AG10803 (cell line): ENCODE results near the gene FMO2.
"Not testable (repeated sequence)": the region's sequence is repeated elsewhere in the genome, so short reads cannot be mapped to it uniquely, and the experiment has no call there.

Experiments used
- DNase-seq: peaks from one replicate; pipeline ENCODE4 v3.0.0; 2010; ENCODE audit warnings: low read depth
- H3K4me3 ChIP-seq: 2 replicates; pipeline ENCODE4 v1.5.1; 2011; ENCODE audit warnings: mild to moderate bottlenecking, low read length, control low read depth
- TF ChIP-seq, protein P1 (sequence below): conservative IDR thresholded peaks from 2 replicates; pipeline ENCODE4 v1.5.1; 2011; ENCODE audit warnings: mild to moderate bottlenecking, low read length, control low read depth, inconsistent platforms

Gene FMO2

GRCh38 chr1:171233183-171233582, 48.1 kb downstream of the FMO2 start:
- no peak for DNase-seq
- TF ChIP-seq, protein P1, sequence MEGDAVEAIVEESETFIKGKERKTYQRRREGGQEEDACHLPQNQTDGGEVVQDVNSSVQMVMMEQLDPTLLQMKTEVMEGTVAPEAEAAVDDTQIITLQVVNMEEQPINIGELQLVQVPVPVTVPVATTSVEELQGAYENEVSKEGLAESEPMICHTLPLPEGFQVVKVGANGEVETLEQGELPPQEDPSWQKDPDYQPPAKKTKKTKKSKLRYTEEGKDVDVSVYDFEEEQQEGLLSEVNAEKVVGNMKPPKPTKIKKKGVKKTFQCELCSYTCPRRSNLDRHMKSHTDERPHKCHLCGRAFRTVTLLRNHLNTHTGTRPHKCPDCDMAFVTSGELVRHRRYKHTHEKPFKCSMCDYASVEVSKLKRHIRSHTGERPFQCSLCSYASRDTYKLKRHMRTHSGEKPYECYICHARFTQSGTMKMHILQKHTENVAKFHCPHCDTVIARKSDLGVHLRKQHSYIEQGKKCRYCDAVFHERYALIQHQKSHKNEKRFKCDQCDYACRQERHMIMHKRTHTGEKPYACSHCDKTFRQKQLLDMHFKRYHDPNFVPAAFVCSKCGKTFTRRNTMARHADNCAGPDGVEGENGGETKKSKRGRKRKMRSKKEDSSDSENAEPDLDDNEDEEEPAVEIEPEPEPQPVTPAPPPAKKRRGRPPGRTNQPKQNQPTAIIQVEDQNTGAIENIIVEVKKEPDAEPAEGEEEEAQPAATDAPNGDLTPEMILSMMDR = no peak
- no peak overlapping the region for H3K4me3 ChIP-seq

DNA sequence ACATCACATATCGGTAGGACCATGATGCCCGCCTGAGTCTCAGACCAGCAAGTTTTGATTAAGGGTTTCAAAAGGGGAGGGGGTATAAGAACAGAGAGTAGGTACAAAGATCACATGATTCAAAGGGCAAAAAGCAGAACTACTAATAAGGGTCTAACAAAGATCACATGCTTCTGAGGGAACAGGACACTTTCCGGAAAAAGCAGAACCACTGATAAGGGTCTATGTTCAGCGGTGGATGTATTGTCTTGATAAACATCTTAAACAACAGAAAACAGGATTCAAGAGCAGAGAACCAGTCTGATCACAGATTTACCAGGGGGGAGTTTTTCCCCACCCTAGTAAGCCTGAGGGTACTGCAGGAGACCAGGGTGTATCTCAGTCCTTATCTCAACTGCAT, 51.1 kb downstream of the FMO2 start:
- H3K4me3 ChIP-seq, DNase-seq: not testable (repeated sequence)

DNA sequence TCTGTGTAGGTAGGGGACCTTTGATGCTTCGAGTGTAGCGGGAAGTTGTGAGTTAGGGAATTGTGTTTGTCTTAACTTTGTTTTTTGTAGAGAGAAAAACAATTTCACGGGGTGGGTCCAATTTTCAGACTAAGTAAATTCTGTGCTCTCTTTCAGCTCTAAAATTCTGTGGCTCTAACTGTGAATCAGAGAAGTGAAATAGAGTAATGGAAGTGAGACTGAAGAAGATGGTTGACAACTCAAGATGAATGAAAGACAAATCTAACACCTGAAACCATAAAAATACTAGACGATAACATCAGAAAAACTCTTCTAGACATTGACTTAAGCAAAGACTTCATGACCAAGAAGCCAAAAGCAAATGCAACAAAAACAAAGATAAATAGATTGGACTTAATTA, 58.8 kb downstream of the FMO2 start:
- DNase-seq = no peak
- TF ChIP-seq, protein P1 = no peak
- no peak overlapping the region for H3K4me3 ChIP-seq

DNA sequence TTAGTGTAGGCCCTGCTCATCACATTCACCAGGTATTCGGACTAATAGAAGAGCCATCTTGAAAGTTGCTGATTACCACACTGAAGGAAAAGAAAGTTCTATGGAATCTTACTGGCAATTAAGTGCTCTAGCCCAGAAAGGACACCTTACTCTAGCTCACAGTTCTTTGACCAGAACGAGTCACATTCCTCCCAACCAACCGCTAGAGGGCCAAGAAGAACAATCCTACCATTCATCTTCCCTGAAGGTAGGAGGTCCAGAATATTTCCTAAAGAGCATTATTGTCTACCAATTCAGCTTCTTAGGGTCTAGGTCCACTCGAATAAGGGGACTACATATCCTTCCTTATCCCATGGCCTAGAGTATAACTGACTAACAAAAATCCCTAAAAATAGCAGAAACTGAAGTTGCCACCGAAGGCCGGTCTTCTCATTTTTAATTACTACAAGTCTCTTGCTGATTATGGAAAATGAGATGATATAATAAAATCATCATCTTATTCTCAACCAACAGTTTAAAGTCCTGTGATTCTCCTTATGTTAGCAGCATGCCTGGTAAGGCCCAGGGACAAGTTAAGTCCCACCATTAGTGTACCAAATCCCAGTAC, 60.5 kb downstream of the FMO2 start:
- H3K4me3 ChIP-seq = no peak overlapping the region
- DNase-seq = peak; percentile 47
- TF ChIP-seq, protein P1 = peak; percentile 90

- no peak overlapping the region for H3K4me3 ChIP-seq
- TF ChIP-seq, protein P1 = no peak
- DNase-seq = peak; percentile 28
Measured at GRCh38 chr1:171247501-171247900, 62.4 kb downstream of the FMO2 start.

- no peak within 1 kb of the TSS for H3K4me3 ChIP-seq
- DNase-seq = no peak
- TF ChIP-seq, protein P1 = no peak
Measured at GRCh38 chr1:171248302-171248701, 63.2 kb downstream of the FMO2 start, which contains the start of gene FMO1. FMO1 (plus strand) TSS chr1:171248494; CDS start chr1:171258088, 9,594 bp downstream.

DNA sequence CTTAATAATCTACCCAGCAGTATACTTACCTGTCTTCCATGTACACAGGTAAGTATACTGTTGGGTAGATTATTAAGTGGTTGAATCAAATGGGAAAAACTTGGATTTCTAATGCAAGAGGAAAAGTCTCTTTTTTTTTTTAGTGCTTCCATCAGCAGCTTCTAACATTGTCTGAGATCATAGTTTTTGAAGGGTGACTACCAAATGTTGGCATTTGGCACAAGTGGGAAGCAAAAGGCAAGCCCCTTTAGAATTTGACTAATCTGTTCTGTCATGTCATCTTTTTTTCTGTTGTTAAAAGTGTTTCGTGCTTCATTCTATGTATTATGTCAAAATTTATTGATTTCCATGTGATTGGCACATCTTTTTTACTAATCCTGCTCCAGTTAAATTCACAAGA, 63.7 kb downstream of the FMO2 start:
- TF ChIP-seq, protein P1 = no peak
- no peak overlapping the region for H3K4me3 ChIP-seq
- no peak for DNase-seq
